HK-2 (cell line): ENCODE results near the gene BEND5.

Source experiments
- DNase-seq: peaks from one replicate; pipeline ENCODE4 v3.0.0-alpha.2; 2018; ENCODE audit not compliant: unreplicated experiment

BEND5 gene

GRCh38 chr1:48776393-48777218 lies at the start of gene BEND5:
Gene BEND5 (minus strand): TSS chr1:48776891. CDS start chr1:48776831, 60 bp downstream.
- DNase-seq: no peak

GRCh38 chr1:48823168-48823567 lies 46.5 kb upstream of the BEND5 start:
- DNase-seq: peak; percentile 24

GRCh38 chr1:48820491-48820890 lies 43.8 kb upstream of the BEND5 start:
- no peak for DNase-seq

DNA sequence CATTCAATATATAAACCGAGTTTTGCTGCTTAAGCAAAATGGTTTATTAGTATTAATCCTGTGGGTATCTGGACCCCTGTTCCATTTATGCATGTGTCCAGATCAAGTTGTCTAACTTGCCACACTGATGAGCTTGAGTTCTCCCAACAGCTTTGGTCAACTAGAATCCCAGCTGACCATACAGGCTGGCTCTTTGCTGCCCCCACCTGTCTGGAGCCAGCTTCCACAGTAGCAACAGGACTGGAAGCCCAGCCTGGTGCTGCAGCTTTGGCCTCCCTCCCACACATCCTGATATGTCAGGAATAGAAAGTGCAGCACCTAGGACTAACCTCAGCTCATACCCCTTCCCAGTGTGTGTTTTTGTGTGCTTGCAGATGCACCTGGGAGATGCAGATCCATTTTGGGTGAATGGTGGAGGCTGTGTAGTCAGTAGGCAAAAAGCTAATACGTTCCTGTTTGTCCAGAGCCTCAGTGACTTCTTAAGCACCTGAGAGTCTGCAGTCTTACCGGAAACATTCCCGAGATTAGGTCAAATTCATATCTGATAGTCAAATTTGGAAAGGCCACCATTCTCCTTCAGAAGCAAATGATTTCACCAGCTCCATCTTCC lies 40.9 kb upstream of the BEND5 start:
- DNase-seq: peak; percentile 41

DNA sequence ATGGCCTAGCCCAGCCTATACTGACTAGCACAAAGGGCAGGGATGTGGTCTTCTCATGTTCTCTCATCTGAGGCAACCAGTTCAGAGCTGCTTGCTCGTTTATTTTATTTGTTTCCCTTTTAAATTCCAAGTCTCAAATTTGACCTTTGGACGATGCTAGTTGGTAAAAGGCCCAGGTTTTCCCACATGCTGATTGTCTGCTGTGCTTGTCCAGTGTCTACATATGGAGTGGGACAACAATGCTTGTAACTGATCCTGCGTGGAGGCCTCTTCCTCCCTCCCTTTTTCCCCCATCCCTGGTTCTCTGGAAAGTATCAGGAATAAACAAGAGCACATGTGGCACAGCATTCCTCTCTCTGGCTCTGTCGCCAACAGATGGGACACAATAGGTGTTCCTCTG lies 34.0 kb upstream of the BEND5 start:
- DNase-seq: no peak

- no peak for DNase-seq
Measured at GRCh38 chr1:48808496-48808895, 31.8 kb upstream of the BEND5 start.

DNA sequence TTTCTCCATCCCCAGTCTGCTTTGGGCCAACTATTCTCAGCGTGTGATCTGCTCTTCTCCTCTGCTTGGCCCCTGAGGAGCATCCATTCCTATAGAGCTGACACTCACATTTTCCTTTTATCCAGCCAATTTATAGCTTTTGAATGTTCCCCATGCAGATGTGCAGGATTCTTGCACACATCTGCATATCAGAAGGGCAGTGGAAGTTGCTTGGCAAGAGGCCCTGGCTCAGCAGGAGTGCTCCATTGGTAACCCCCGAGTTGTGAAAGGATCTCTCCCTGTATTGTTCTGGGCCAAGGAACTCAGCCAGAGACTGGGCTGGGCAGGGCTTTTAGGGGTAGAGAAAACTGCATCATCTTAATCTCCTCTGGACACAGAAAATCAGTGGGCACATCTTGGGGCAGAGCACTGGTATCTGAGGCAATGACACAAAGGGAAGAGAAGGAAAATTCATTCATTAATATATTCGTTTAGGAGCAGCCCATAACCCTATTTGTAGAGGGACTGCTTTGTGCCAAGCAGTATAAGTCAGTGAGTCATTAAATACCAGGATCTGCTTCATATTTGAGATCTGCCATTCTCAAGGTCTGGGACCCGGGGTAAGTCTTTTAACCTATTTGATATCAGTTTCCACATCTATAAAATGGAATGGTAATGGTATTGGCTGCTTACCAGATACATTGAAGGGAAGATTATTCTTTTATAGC lies 31.0 kb upstream of the BEND5 start:
- no peak for DNase-seq

- no peak for DNase-seq
Measured at GRCh38 chr1:48803474-48803873, 26.8 kb upstream of the BEND5 start.

DNA sequence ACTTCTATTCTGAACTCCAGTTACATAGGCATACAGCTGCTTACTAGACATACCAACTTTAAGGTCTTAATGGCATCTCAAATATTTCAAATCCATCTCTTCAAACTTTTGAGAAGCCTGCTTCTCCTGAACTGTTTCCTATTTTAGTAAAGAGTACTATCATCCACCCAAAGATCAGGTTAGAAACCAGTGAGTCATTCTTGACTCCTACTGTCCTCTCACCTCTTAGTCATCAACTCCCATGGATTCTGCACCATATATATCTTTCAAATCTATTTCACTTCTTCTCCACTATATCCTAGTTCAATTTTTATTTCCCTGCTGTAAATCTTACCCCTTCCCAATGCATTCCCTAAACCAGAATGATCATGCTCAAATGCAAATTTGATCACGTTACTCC lies 18.1 kb upstream of the BEND5 start:
- no peak for DNase-seq

DNA sequence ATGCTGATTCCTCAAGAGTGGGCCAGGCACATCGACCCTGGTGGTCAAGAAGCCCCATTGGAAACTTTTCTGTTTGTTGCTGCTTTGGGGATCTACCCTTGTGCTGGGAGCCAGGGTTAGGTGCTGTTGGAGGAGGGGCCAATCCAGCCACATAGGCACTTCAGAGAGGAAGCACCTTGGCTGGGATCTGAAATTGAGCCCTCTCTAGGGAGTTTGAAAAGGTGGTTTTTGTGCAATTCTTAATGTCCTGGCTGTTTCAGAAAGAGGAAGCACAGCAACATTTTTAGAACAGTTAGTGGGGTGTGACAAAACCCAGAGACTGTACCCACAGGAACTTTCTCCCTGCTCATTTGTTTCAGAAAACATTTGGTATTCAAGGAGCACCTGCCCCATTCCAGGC lies 17.2 kb upstream of the BEND5 start:
- DNase-seq: no peak

DNA sequence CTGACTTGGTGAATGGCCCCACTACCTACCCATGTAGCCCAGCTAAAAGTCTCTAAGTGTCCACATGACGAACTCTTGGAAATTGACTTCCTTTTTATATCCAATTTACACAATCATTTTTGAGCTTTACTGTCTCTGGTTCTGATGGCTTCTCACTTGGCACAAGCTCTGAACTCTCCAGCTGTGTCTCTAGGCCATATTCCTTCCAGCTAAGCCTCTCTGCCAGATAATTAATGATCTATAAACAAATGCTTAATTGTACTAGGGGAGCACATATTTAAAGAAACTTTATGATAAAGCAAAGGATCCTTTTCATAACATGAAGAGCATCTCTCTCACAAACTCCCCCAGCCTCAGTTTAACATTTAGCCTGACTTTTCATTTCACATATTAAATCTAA lies 16.3 kb upstream of the BEND5 start:
- DNase-seq: no peak

- no peak for DNase-seq
Measured at GRCh38 chr1:48790397-48790796, 13.7 kb upstream of the BEND5 start.

DNA sequence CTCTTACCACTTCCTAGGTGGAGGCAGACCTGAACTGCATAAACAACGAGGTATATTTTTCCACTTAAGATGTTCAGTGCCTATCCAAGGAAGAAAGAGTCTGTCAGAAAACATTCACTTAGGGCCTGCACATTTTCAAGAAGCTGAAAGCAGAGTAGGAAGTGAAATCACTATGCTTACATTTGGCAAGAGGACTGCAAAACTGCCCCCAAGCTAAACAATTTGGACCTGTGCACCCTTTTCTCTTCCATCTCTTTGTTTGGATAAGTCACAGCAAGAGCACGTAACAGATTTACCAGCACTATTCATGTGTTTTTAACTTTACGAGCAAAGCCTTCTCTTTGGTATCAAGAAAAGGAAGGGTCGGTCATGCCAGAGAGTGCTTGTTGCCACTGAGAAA lies 13.2 kb upstream of the BEND5 start:
- no peak for DNase-seq

- DNase-seq: no peak
Measured at GRCh38 chr1:48785869-48786268, 9.2 kb upstream of the BEND5 start.

DNA sequence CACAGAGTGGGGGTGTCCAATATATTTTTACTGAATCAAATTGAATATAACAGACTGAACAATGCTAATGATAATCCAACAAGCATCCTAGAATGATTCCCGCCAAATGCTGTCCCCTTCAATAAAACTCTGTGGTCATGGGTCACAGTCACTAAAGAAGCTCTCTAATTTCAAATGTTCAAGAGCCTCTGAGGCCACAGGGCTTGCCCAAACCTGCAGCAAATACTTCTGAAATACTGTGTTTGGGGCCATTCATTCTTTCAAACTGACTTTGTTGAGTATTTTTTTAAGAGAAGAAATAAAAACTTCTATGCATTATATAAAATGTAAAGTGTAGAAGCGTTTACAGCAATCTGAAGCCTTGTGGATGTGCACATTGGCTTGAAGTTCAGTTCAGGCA lies 7.6 kb upstream of the BEND5 start:
- DNase-seq: no peak

GRCh38 chr1:48777219-48777895 lies 666 bp upstream of the BEND5 start:
- DNase-seq: no peak

DNA sequence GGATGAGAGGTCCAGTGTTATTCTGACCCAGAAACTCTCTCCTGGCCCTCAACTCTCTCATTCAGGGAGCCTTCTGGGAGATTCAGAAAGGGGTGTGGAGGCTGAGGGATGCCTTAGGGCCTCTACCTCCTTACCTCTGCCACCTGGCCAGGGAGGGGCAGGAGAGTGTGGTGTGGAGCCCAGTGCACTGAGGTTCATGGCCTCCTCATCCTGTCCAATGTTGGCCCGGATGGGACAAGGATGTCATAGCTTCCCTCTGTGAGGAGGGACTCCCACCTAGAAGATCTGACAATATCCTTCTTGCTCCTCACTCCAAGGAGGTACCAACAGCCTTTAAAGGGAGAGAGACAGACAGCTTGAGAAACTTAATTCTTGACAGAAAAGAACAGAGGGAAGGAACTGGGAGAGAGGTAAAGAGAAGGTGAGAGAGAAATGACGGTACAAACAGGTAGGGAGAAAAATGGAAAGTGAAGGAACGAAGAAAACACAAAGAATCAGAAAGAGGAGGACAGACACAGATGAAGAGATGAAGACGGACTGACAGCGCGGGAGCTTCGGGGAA lies 779 bp downstream of the BEND5 start:
- no peak for DNase-seq

GRCh38 chr1:48773133-48773532 lies 3.6 kb downstream of the BEND5 start:
- no peak for DNase-seq

DNA sequence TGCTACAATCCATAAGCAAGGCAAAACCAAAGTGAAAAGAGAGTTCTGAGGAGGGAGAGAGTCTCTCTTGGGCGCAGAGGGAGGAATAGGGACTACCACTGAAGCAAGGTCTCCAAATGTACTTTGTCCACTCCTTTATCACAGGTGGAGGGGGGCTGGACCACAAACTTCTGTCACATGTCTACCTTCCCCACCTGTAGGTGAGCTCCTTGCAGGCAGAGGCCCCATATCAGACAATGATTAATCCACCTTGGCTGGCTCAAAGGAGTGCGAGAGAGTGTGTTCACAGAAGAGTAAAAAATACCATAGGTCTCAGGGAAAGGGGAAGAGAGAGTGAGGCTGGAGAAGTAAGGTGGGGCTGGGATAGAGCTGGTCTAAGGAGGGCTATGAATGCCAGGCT lies 4.5 kb downstream of the BEND5 start:
- DNase-seq: no peak

DNA sequence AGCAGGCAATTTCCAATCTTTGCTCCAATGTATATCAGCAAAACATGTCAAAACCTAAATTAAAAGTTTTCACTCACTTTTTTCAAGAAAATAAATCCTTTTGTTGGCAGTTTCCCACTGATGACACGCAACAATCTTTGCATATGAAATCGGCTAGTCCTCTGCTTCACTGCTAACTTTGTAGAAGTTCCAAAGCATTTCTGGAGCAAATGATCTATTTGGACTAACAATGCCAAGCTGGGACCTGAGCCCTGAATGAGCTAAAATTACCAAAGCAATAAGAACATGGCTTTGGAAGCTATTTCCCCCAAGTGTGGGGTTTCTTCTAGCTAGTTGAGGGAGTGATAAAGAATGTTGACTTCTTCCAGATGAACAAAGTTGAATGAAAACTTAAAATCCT lies 5.1 kb downstream of the BEND5 start:
- no peak for DNase-seq

DNA sequence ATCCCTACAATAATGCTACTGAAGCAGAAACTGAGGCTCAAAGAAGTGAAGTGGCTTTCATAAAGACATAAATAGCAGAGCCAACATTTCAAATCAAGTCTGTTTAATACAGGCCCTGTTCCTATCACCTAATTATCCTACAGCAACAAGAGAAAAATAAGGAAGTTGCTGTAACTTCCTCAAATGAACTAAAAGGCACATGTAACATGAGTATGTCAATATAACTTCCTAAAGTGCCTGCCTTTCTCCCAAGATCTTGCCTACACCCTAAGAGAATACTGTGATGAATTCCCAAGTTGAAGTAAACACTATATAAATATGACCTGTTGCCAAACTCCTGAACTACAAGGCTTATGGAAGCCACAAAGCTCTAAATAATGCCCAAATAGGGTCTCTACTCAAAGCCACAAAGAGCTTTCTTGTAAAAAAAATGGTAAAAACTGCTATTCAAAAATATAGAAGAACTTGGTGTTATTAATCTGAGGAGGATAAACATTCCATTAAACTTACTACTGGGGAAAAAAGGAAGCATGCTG lies 8.6 kb downstream of the BEND5 start:
- DNase-seq: no peak

DNA sequence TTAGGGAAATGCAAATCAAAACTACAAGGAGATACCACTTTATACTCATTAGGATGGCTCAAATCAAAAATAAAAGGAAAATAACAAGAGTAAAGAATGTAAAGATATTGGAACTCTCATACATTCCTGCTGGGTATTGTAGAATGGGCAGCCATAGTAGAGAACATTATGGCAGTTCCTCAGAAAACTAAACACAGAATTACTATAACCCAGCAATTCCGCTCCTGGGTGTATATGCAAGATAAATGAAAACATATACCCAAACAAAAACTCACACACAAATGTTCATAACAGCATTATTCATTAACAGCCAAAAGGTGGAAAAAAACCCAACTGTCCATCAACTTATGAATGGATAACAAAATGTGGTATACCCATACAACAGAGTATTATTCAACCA lies 11.4 kb downstream of the BEND5 start:
- DNase-seq: no peak
